Activated naive CD8-positive, alpha-beta T cell treated with anti-CD3 and anti-CD28 coated beads, Interleukin-2, amount 10 ng/mL, durations not matched to agents 7 days and 5 days (primary cell): Measurements from ENCODE around the gene METTL1. TPM values are rescaled to one million over a fixed set of nuclear protein-coding genes. Genes with fewer than 3 reads are reported as not detected.

Experiments
- ATAC-seq: fragments of 150-1000 bp; cut with Tn5 transposase; one replicate; pipeline ENCODE4 v1.10.0; 2021; ENCODE audit warnings: low read depth, moderate library complexity
- POLR2A ChIA-PET: fragments of 350-600 bp; sonication (Branson Sonifier 250); formaldehyde crosslinking; loops from one replicate; lab custom pipeline; 2021; ENCODE audit warnings: antibody characterized with exemption; lab: Charles Lee
- DNase-seq: peaks from one replicate; pipeline ENCODE4 v3.0.0; 2021
- H3K27ac Mint-ChIP-seq: one replicate; pipeline ENCODE4 v1.8.0; 2022; ENCODE audit warnings: mild to moderate bottlenecking, mixed read lengths
- H3K27me3 Mint-ChIP-seq: one replicate; pipeline ENCODE4 v1.8.0; 2022; ENCODE audit warnings: mild to moderate bottlenecking, moderate library complexity, mixed read lengths
- H3K36me3 Mint-ChIP-seq: one replicate; pipeline ENCODE4 v1.8.0; 2021; ENCODE audit warnings: mild to moderate bottlenecking, mixed read lengths
- H3K4me1 Mint-ChIP-seq: one replicate; pipeline ENCODE4 v1.8.0; 2021; ENCODE audit warnings: mixed read lengths
- H3K4me3 Mint-ChIP-seq: one replicate; pipeline ENCODE4 v1.8.0; 2022; ENCODE audit warnings: mild to moderate bottlenecking, moderate library complexity, mixed read lengths
- H3K9me3 Mint-ChIP-seq: one replicate; pipeline ENCODE4 v1.8.0; 2021; ENCODE audit warnings: mixed read lengths
- total RNA-seq, 2 experiments: library from RNA; stranded (reverse); gene quantifications; one replicate each; pipeline ENCODE4 v1.2.3, GENCODE V29; 2021

METTL1 gene
- total RNA-seq, 2 experiments from 2014 or later, result 13.9 to 14.9 TPM

- ATAC-seq (peak; percentile 38), DNase-seq (peak; percentile 60)
- Mint-ChIP-seq H3K36me3 (peaks cover 7% of the 10 kb centered on the region), H3K4me1 (peaks cover 14% of the 10 kb centered on the region), H3K27me3 (no peaks in the 10 kb centered on the region), H3K4me3 (peak within 1 kb of the TSS; percentile 96), H3K27ac (peak within 1 kb of the TSS; percentile 96), H3K9me3 (no peaks in the 10 kb centered on the region)
- POLR2A ChIA-PET, result interaction anchor here (0.9 to 1.9 kb wide), 6 partner anchors 9 to 73 kb away, joined by 3 to 29 read pairs (median 6); partner anchors contain the start of genes CDK4, CTDSP2 and TSFM
Measured at GRCh38 chr12:57772429-57773322, 771 bp upstream of the METTL1 start, which contains the start of gene EEF1AKMT3. Gene EEF1AKMT3 (plus strand): TSS chr12:57772614. CDS start chr12:57772725, 111 bp downstream.

GRCh38 chr12:57771236-57771872, 551 bp downstream of the METTL1 start:
- POLR2A ChIA-PET, result interaction anchor here (0.9 to 1.9 kb wide), 4 partner anchors 11 to 75 kb away, joined by 4 to 29 read pairs (median 6); partner anchors contain the start of genes CTDSP2 and TSFM
- peak overlapping the region; percentile 96 for H3K27ac Mint-ChIP-seq
- H3K4me3 Mint-ChIP-seq, result peak overlapping the region; percentile 96
- H3K9me3 Mint-ChIP-seq, result no peaks in the 10 kb centered on the region
- ATAC-seq (peak; percentile 63), DNase-seq (no peak)
- peaks cover 20% of the 10 kb centered on the region for H3K4me1 Mint-ChIP-seq
- H3K36me3 Mint-ChIP-seq, result peaks cover 7% of the 10 kb centered on the region
- peaks cover 4% of the 10 kb centered on the region for H3K27me3 Mint-ChIP-seq

- no peak overlapping the region for H3K27ac Mint-ChIP-seq
- H3K4me1 Mint-ChIP-seq, result peaks cover 21% of the 10 kb centered on the region
- ATAC-seq (no peak), DNase-seq (no peak)
- POLR2A ChIA-PET, result no interaction called here
- H3K36me3 Mint-ChIP-seq, result peaks cover 6% of the 10 kb centered on the region
- no peak overlapping the region for H3K4me3 Mint-ChIP-seq
- H3K27me3 Mint-ChIP-seq, result peaks cover 6% of the 10 kb centered on the region
- H3K9me3 Mint-ChIP-seq, result no peaks in the 10 kb centered on the region
Measured at GRCh38 chr12:57770734-57771133, 1.2 kb downstream of the METTL1 start.

GRCh38 chr12:57769594-57769993, 2.3 kb downstream of the METTL1 start:
- peaks cover 24% of the 10 kb centered on the region for H3K4me1 Mint-ChIP-seq
- H3K36me3 Mint-ChIP-seq, result peaks cover 4% of the 10 kb centered on the region
- no peak for ATAC-seq
- DNase-seq, result no peak
- no peak overlapping the region for H3K27ac Mint-ChIP-seq
- POLR2A ChIA-PET, result no interaction called here
- H3K9me3 Mint-ChIP-seq, result no peaks in the 10 kb centered on the region
- peaks cover 10% of the 10 kb centered on the region for H3K27me3 Mint-ChIP-seq
- H3K4me3 Mint-ChIP-seq, result no peak overlapping the region

- POLR2A ChIA-PET, result interaction anchor here (1.5 to 4.3 kb wide), 3 partner anchors 11 to 27 kb away, joined by 3 to 20 read pairs (median 5); partner anchors contain the start of gene MARCHF9
Measured at GRCh38 chr12:57767876-57768275, 4.0 kb downstream of the METTL1 start.

GRCh38 chr12:57767305-57767698, 4.6 kb downstream of the METTL1 start:
- ATAC-seq (no peak), DNase-seq (no peak)
- Mint-ChIP-seq H3K27me3 (peaks cover 11% of the 10 kb centered on the region), H3K4me1 (peaks cover 26% of the 10 kb centered on the region), H3K27ac (no peak overlapping the region), H3K4me3 (no peak overlapping the region), H3K9me3 (no peaks in the 10 kb centered on the region), H3K36me3 (peaks cover 7% of the 10 kb centered on the region)
- POLR2A ChIA-PET, result interaction anchor here (1.5 to 4.3 kb wide), 3 partner anchors 11 to 26 kb away, joined by 3 to 20 read pairs (median 5); partner anchors contain the start of gene MARCHF9

More at GRCh38 chr12:57767876-57768275, 4.0 kb downstream of the METTL1 start:
- ATAC-seq (no peak), DNase-seq (no peak)
- Mint-ChIP-seq H3K36me3 (peaks cover 7% of the 10 kb centered on the region), H3K27ac (no peak overlapping the region), H3K4me1 (peaks cover 27% of the 10 kb centered on the region), H3K4me3 (no peak overlapping the region), H3K27me3 (peaks cover 11% of the 10 kb centered on the region), H3K9me3 (no peaks in the 10 kb centered on the region)

- no peak within 1 kb of the TSS for H3K27ac Mint-ChIP-seq
- H3K4me1 Mint-ChIP-seq, result peaks cover 23% of the 10 kb centered on the region
- peaks cover 7% of the 10 kb centered on the region for H3K36me3 Mint-ChIP-seq
- DNase-seq, result no peak
- H3K27me3 Mint-ChIP-seq, result peaks cover 11% of the 10 kb centered on the region
- no peaks in the 10 kb centered on the region for H3K9me3 Mint-ChIP-seq
- POLR2A ChIA-PET, result interaction anchor here (1.5 to 4.3 kb wide), 4 partner anchors 10 to 25 kb away, joined by 3 to 20 read pairs (median 4); partner anchors contain the start of gene MARCHF9
- ATAC-seq, result no peak
- peak within 1 kb of the TSS; percentile 89 for H3K4me3 Mint-ChIP-seq
Measured at GRCh38 chr12:57766464-57767304, 5.2 kb downstream of the METTL1 start, which contains the start of gene CYP27B1. Gene CYP27B1 (minus strand): TSS chr12:57767078. CDS start chr12:57767041, 37 bp downstream.

- peaks cover 18% of the 10 kb centered on the region for H3K4me1 Mint-ChIP-seq
- no peak overlapping the region for H3K27ac Mint-ChIP-seq
- DNase-seq (peak; percentile 44), ATAC-seq (peak; percentile 20)
- no peaks in the 10 kb centered on the region for H3K9me3 Mint-ChIP-seq
- H3K27me3 Mint-ChIP-seq, result peaks cover 11% of the 10 kb centered on the region
- peak overlapping the region; percentile 89 for H3K4me3 Mint-ChIP-seq
- H3K36me3 Mint-ChIP-seq, result peaks cover 7% of the 10 kb centered on the region
- POLR2A ChIA-PET, result interaction anchor here (0.7 to 4.3 kb wide), 3 partner anchors 9 to 70 kb away, joined by 4 to 20 read pairs (median 4); partner anchors contain the start of gene MARCHF9
Measured at GRCh38 chr12:57765698-57766463, 6.0 kb downstream of the METTL1 start.

- Mint-ChIP-seq H3K9me3 (no peaks in the 10 kb centered on the region), H3K27ac (peak overlapping the region; percentile 28), H3K4me1 (peaks cover 18% of the 10 kb centered on the region), H3K27me3 (peaks cover 11% of the 10 kb centered on the region), H3K36me3 (peaks cover 7% of the 10 kb centered on the region), H3K4me3 (peak overlapping the region; percentile 89)
- peak; percentile 82 for ATAC-seq
- DNase-seq, result peak; percentile 74
- POLR2A ChIA-PET, result interaction anchor here (0.7 to 4.3 kb wide), 2 partner anchors 9 to 71 kb away, joined by 4 to 20 read pairs; partner anchors contain the start of gene MARCHF9
Measured at GRCh38 chr12:57765003-57765697, 6.8 kb downstream of the METTL1 start.

GRCh38 chr12:57764662-57765002, 7.3 kb downstream of the METTL1 start:
- POLR2A ChIA-PET, result interaction anchor here (4.3 kb wide), 1 partner anchor 8 kb away, joined by 20 read pairs; the partner anchor contains the start of gene MARCHF9
- H3K9me3 Mint-ChIP-seq, result no peaks in the 10 kb centered on the region
- peak; percentile 6 for ATAC-seq
- no peak for DNase-seq
- peaks cover 18% of the 10 kb centered on the region for H3K4me1 Mint-ChIP-seq
- H3K27ac Mint-ChIP-seq, result peak overlapping the region; percentile 28
- peaks cover 11% of the 10 kb centered on the region for H3K27me3 Mint-ChIP-seq
- H3K4me3 Mint-ChIP-seq, result peak overlapping the region; percentile 89
- H3K36me3 Mint-ChIP-seq, result peaks cover 7% of the 10 kb centered on the region
